Neuronal stem cell (in vitro differentiated cells): ENCODE measurements around the gene HS6ST1.
"Not testable (repeated sequence)": the region's sequence is repeated elsewhere in the genome, so short reads cannot be mapped to it uniquely, and the experiment has no call there.

Experiments used
- DNase-seq: peaks from one replicate; pipeline ENCODE4 v3.0.0-alpha.2; 2013; ENCODE audit warnings: low spot score
- H2AFZ ChIP-seq: one replicate; pipeline ENCODE4 v1.6.1; 2013; ENCODE audit warnings: mild to moderate bottlenecking, low read length, inconsistent platforms
- H2AK5ac ChIP-seq: 2 replicates; pipeline ENCODE4 v1.6.1; 2013; ENCODE audit warnings: low read depth, mild to moderate bottlenecking, inconsistent platforms, low read length, moderate library complexity, mixed read lengths
- H2BK120ac ChIP-seq: 2 replicates; pipeline ENCODE4 v1.6.1; 2013; ENCODE audit warnings: low read depth, mild to moderate bottlenecking, inconsistent platforms, low read length, moderate library complexity, mixed read lengths
- H2BK12ac ChIP-seq: one replicate; pipeline ENCODE4 v1.6.1; 2013; ENCODE audit warnings: low read length, inconsistent platforms
- H2BK15ac ChIP-seq: 2 replicates; pipeline ENCODE4 v1.6.1; 2013; ENCODE audit warnings: mild to moderate bottlenecking, low read length, inconsistent platforms, mixed read lengths
- H2BK5ac ChIP-seq: one replicate; pipeline ENCODE4 v1.6.1; 2013; ENCODE audit warnings: inconsistent platforms, mild to moderate bottlenecking, low read length, moderate library complexity
- H3K14ac ChIP-seq: one replicate; pipeline ENCODE4 v1.6.1; 2013; ENCODE audit warnings: low read length, inconsistent platforms
- H3K18ac ChIP-seq: 2 replicates; pipeline ENCODE4 v1.6.1; 2013; ENCODE audit warnings: low read length, inconsistent platforms
- H3K23ac ChIP-seq: 2 replicates; pipeline ENCODE4 v1.6.1; 2013; ENCODE audit warnings: low read depth, mild to moderate bottlenecking, mixed read lengths, low read length, inconsistent platforms; ENCODE audit not compliant: poor library complexity
- H3K27ac ChIP-seq: replicated peaks from 3 replicates; pipeline ENCODE4 v1.5.1; 2013; ENCODE audit warnings: low read length, inconsistent platforms
- H3K27me3 ChIP-seq, 3 experiments: 2 replicates each; pipeline ENCODE4 v1.6.1; 2013; ENCODE audit warnings: low read length in 3 of 3, mild to moderate bottlenecking in 2 of 3, inconsistent platforms in 1 of 3, low read depth in 1 of 3, mixed read lengths in 1 of 3, moderate library complexity in 1 of 3; ENCODE audit not compliant: control insufficient read depth in 3 of 3, insufficient read depth in 3 of 3
- H3K36me3 ChIP-seq, 2 donors: replicated peaks in 1 of 2; 2 replicates each; pipeline ENCODE4 v1.6.1; 2013; ENCODE audit warnings: low read length in 2 of 2; ENCODE audit not compliant: control insufficient read depth in 2 of 2, insufficient read depth in 2 of 2
- H3K4ac ChIP-seq: 2 replicates; pipeline ENCODE4 v1.6.1; 2013; ENCODE audit warnings: inconsistent platforms, mild to moderate bottlenecking, low read length, moderate library complexity
- H3K4me1 ChIP-seq, 2 donors: 1 replicate in 1 of 2; 2 replicates in 1 of 2; pipeline ENCODE4 v1.6.1; 2013; ENCODE audit warnings: low read length in 2 of 2, low read depth in 1 of 2; ENCODE audit not compliant: control insufficient read depth in 2 of 2, insufficient read depth in 1 of 2
- H3K4me2 ChIP-seq: one replicate; pipeline ENCODE4 v1.6.1; 2013; ENCODE audit warnings: mild to moderate bottlenecking, low read length, inconsistent platforms; ENCODE audit not compliant: insufficient read depth, poor library complexity, severe bottlenecking
- H3K4me3 ChIP-seq, 2 donors: 2 replicates each; pipeline ENCODE4 v1.5.1; 2013; ENCODE audit warnings: low read length in 2 of 2, mild to moderate bottlenecking in 2 of 2, inconsistent platforms in 1 of 2, moderate library complexity in 1 of 2
- H3K79me1 ChIP-seq: one replicate; pipeline ENCODE4 v1.6.1; 2013; ENCODE audit warnings: low read depth, mild to moderate bottlenecking, inconsistent platforms, low read length, moderate library complexity
- H3K9ac ChIP-seq: one replicate; pipeline ENCODE4 v1.6.1; 2013; ENCODE audit warnings: mild to moderate bottlenecking, low read depth, low read length, inconsistent platforms; ENCODE audit not compliant: poor library complexity
- H3K9me3 ChIP-seq, 2 donors: replicated peaks in 1 of 2; 2 replicates each; pipeline versions ENCODE3 to v1.6.1; 2013; ENCODE audit warnings: low read length in 2 of 2, mild to moderate bottlenecking in 2 of 2, inconsistent platforms in 1 of 2, low read depth in 1 of 2, mixed read lengths in 1 of 2, moderate library complexity in 1 of 2; ENCODE audit not compliant: control insufficient read depth in 2 of 2, insufficient read depth in 1 of 2
- H4K8ac ChIP-seq: one replicate; pipeline ENCODE4 v1.6.1; 2013; ENCODE audit warnings: low read depth, mild to moderate bottlenecking, inconsistent platforms, low read length, moderate library complexity
- H4K91ac ChIP-seq: one replicate; pipeline ENCODE4 v1.6.1; 2013; ENCODE audit warnings: low read length, low read depth, mild to moderate bottlenecking, inconsistent platforms; ENCODE audit not compliant: poor library complexity
- WGBS, 2 donors: extraction: QIAGEN DNeasy Blood & Tissue Kit; methylation state at CpG; one replicate each; pipeline ENCODE4 v1.1.7; 2013; ENCODE audit warnings: missing lambda C conversion rate in 2 of 2, mixed read lengths in 1 of 2; ENCODE audit not compliant: insufficient read length in 2 of 2, insufficient replicate concordance in 1 of 2; ENCODE audit errors: extremely low coverage in 2 of 2; 5-methylcytosine and 5-hydroxymethylcytosine counted together

The HS6ST1 gene

DNA sequence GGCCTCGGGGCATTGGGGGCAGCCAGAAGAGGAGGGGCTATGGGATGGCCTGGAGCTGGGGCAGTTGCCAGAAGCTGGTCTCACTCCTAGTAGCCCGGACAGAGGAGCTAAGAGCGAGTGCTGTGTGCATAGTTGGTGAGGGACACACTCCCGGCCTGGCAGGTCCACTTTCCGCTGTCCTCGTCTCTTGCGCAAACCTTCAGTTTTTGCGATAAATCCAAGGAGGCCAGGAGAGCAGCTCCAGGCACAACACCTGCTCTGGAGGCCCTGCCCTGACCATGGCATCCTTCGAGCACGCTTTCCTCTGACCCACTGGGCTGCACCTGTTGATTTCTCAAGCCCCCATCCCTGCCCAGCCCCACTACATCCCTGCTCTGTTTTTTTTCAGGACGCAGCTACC lies 51.0 kb downstream of the HS6ST1 start:
- H4K91ac ChIP-seq, H3K9me3 ChIP-seq, H2AK5ac ChIP-seq, H3K14ac ChIP-seq, H2BK120ac ChIP-seq, H2BK15ac ChIP-seq, H3K4me1 ChIP-seq, DNase-seq, H2AFZ ChIP-seq, H3K9ac ChIP-seq, H3K18ac ChIP-seq, H3K4me2 ChIP-seq, H3K27ac ChIP-seq, H3K27me3 ChIP-seq, H4K8ac ChIP-seq, H3K4me3 ChIP-seq, H3K4ac ChIP-seq, H2BK5ac ChIP-seq, H2BK12ac ChIP-seq, H3K23ac ChIP-seq: not testable (repeated sequence)
- Histone ChIP-seq H3K79me1 (peaks cover 18% of the 10 kb centered on the region), H3K36me3 (peaks cover 5 to 49% of the 10 kb centered on the region in 2 donors)
- no CpG with 5 or more reads among the region's 11 CpGs for WGBS, 2 donors

DNA sequence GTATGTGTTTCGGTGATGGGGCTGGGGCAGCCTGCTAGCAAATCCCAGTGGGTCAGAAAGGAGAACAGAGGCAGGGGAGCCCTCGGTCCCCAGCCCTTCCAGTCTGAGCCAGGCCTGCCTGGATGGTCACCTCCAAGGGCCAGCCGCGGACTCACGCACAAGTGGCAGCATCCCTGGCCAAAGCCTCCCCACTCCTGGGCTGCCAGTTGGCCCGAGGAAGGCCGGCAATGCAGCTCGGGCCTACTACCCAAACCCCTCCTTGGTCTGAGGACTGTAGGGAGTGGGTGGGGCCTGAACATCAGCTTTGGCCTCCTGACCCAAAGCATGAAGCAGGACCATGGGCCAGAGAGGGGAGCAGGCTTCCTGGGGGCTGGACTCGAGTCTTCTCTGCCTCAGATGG lies 51.5 kb downstream of the HS6ST1 start:
- peaks cover 14% of the 10 kb centered on the region for H3K79me1 ChIP-seq
- H2AK5ac ChIP-seq = not testable (repeated sequence)

DNA sequence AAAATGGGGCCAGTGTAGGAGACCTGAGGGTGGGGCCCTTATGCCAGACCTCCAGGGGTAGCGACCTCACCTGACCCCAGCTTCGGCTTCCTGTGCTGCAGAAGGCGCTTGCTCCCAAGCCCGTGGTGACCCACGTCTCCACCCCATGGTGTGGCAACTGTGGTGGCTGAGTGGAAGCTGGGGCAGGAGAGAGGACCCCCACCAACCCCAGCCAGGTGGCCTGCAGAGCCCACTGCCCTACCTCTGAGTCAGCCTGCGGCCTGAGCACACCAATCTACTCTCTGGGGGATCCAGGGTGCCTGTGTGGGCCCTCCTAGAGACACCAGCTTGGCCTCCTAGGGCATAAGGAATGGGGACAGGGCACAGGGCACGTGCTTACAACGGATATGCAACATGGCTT lies 52.2 kb downstream of the HS6ST1 start:
- not testable (repeated sequence) for DNase-seq, H3K4me1 ChIP-seq, H4K8ac ChIP-seq, H3K9me3 ChIP-seq, H2AK5ac ChIP-seq, H2AFZ ChIP-seq, H2BK5ac ChIP-seq, H3K9ac ChIP-seq, H3K27me3 ChIP-seq, H3K4ac ChIP-seq, H2BK15ac ChIP-seq, H3K14ac ChIP-seq, H3K18ac ChIP-seq, H3K27ac ChIP-seq, H2BK120ac ChIP-seq, H3K4me2 ChIP-seq, H4K91ac ChIP-seq, H3K4me3 ChIP-seq, H2BK12ac ChIP-seq, H3K23ac ChIP-seq
- Histone ChIP-seq H3K36me3 (peaks cover 5 to 38% of the 10 kb centered on the region in 2 donors), H3K79me1 (peaks cover 10% of the 10 kb centered on the region)
- no CpG with 5 or more reads among the region's 8 CpGs for WGBS, 2 donors

More for the DNA sequence above, 51.5 kb downstream of the HS6ST1 start:
- not testable (repeated sequence) for H2AFZ ChIP-seq, DNase-seq, H2BK15ac ChIP-seq, H4K91ac ChIP-seq, H2BK12ac ChIP-seq, H3K4me3 ChIP-seq, H3K4me1 ChIP-seq, H3K4ac ChIP-seq, H3K9me3 ChIP-seq, H3K14ac ChIP-seq, H3K9ac ChIP-seq, H3K27me3 ChIP-seq, H3K27ac ChIP-seq, H3K4me2 ChIP-seq, H3K18ac ChIP-seq, H4K8ac ChIP-seq, H2BK120ac ChIP-seq, H3K23ac ChIP-seq, H2BK5ac ChIP-seq
- peaks cover 5 to 46% of the 10 kb centered on the region in 2 donors for H3K36me3 ChIP-seq
- WGBS, 2 donors = no CpG with 5 or more reads among the region's 9 CpGs

DNA sequence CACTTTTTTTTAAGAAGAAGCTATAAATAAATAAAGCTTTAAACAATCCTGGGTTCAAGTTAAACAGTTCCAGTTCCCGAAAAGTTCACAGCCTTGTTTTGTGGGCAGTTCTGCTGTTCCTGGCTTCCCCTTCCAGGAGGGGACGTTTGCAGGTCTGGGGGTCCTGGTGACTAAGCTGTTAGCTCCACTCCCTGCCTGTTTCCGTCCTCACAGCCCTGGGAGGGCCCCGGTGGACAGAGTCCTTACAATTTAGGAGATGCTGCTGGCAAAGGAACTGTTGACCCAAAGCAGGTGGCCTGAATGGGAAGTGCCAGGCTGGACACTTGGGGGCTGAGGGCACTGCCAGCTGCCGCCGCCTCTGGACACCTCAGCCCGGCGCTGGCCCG lies 53.1 kb downstream of the HS6ST1 start:
- no CpG with 5 or more reads among the region's 9 CpGs for WGBS, 2 donors
- peaks cover 11 to 12% of the 10 kb centered on the region in 2 donors for H3K4me1 ChIP-seq
- peaks cover 5 to 33% of the 10 kb centered on the region in 2 donors for H3K36me3 ChIP-seq
- not testable (repeated sequence) for H4K8ac ChIP-seq, H2AFZ ChIP-seq, H3K14ac ChIP-seq, H2BK15ac ChIP-seq, H2BK120ac ChIP-seq, H3K27ac ChIP-seq, H2AK5ac ChIP-seq, H3K4ac ChIP-seq, H3K23ac ChIP-seq, H3K27me3 ChIP-seq, H2BK5ac ChIP-seq, H3K18ac ChIP-seq, H3K9me3 ChIP-seq, DNase-seq, H3K4me3 ChIP-seq, H3K9ac ChIP-seq, H2BK12ac ChIP-seq, H3K4me2 ChIP-seq, H4K91ac ChIP-seq
- H3K79me1 ChIP-seq = peaks cover 10% of the 10 kb centered on the region
